Epithelial cell of proximal tubule (primary cell): Measurements from ENCODE around the gene NR2F1-AS1. TPM values are rescaled to one million over a fixed set of nuclear protein-coding genes. Genes with fewer than 3 reads are reported as not detected.
"Not testable (repeated sequence)": the region's sequence is repeated elsewhere in the genome, so short reads cannot be mapped to it uniquely, and the experiment has no call there.

Experiments
- DNase-seq: peaks from one replicate; pipeline ENCODE4 v3.0.0-alpha.2; 2011; ENCODE audit warnings: low read depth
- H3K4me3 ChIP-seq: 2 replicates; pipeline ENCODE4 v1.5.1; 2011; ENCODE audit warnings: low read depth, mild to moderate bottlenecking, low read length
- total RNA-seq: library from RNA; depleted of rRNA; stranded (reverse); fragments of >200 nt; gene quantifications from 2 replicates; pipeline ENCODE4 v1.2.3, GENCODE V29; 2015
- TF ChIP-seq, protein P1 (sequence below): conservative IDR thresholded peaks from 2 replicates; pipeline ENCODE4 v1.5.1; 2012; ENCODE audit warnings: low read depth, mild to moderate bottlenecking, low read length

The NR2F1-AS1 gene
- total RNA-seq, 1 donor from 2014 or later: 1.6 TPM

DNA sequence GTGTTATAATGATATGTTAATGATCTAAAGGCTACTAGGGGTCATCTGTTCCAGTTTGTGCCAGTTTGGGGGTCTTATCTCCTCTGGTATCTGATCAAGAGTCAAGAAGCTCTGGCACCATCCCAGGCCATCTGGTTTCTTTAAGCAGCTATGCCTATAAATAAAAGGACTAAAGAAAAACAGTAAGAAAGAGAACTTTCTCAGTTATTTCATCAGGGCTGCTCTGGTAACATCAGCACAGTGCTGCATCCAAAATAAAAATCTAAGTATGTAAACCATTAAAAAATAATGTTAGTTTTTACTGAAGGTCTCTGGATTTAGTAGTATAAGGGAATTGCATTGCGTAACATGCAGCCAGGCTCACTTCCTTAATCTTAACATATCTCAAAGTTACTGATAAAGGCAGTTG is 185.0 kb downstream of the NR2F1-AS1 start:
- DNase-seq: no peak
- TF ChIP-seq, protein P1, sequence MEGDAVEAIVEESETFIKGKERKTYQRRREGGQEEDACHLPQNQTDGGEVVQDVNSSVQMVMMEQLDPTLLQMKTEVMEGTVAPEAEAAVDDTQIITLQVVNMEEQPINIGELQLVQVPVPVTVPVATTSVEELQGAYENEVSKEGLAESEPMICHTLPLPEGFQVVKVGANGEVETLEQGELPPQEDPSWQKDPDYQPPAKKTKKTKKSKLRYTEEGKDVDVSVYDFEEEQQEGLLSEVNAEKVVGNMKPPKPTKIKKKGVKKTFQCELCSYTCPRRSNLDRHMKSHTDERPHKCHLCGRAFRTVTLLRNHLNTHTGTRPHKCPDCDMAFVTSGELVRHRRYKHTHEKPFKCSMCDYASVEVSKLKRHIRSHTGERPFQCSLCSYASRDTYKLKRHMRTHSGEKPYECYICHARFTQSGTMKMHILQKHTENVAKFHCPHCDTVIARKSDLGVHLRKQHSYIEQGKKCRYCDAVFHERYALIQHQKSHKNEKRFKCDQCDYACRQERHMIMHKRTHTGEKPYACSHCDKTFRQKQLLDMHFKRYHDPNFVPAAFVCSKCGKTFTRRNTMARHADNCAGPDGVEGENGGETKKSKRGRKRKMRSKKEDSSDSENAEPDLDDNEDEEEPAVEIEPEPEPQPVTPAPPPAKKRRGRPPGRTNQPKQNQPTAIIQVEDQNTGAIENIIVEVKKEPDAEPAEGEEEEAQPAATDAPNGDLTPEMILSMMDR: no peak
- no peak overlapping the region for H3K4me3 ChIP-seq

- TF ChIP-seq, protein P1: no peak
- H3K4me3 ChIP-seq: no peak overlapping the region
- no peak for DNase-seq
These were observed 186.0 kb downstream of the NR2F1-AS1 start for GRCh38 chr5:93395010-93395409.

GRCh38 chr5:93394301-93394700 is 186.7 kb downstream of the NR2F1-AS1 start:
- no peak overlapping the region for H3K4me3 ChIP-seq
- DNase-seq: no peak
- TF ChIP-seq, protein P1: no peak

DNA sequence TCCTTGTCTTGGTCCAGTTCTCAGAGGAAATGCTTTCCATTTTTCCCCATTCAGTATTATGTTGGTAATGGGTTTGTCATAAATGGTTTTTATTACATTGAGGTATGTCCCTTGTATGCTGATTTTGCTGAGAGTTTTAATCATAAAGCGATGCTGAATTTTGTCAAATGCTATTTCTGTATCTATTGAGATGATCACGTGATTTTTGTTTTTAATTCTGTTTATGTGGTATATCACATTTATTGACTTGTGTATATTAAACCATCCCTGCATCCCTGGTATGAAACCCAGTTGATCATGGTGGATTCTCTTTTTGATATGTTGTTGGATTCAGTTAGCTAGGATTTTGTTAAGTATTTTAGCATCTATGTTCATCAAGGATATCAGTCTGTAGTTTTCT is 189.8 kb downstream of the NR2F1-AS1 start:
- not testable (repeated sequence) for H3K4me3 ChIP-seq, DNase-seq

DNA sequence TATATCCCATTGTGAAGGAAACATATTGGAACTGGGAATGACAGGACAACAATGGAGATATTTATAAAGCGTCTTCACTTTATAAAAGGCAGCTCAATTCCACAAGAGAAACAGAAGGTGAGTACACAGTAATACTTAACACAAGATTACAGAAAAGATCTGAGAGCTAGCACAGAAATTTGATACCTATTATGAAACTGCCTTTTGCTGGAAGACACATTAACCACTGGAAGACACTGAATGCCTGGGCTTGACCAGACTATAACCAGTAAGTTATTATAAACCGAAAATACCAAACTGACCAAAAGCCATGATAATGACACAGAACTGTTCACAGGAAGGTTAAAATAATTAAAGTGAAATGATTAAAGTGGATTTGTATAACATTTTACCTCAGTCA is 195.4 kb downstream of the NR2F1-AS1 start:
- no peak overlapping the region for H3K4me3 ChIP-seq
- TF ChIP-seq, protein P1: no peak
- DNase-seq: no peak

DNA sequence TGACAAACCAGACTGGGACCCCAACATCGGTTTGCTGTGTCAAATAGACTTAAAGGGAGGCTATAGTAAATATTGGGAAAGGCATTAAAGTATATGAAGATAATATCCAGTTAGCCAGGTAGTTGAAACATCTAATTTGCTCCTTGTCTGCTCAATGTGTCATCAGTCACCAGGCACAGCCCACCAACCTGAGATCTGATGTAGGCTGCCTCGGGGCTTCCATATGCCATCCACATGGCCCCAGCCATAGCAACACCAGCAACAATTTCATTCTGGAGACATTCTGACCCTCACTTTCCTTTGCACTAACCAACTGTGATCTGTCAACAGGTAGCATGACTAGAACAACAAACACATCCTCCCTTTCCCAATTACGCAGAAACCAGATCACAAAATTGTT is 196.0 kb downstream of the NR2F1-AS1 start:
- no peak for DNase-seq
- TF ChIP-seq, protein P1: no peak
- no peak overlapping the region for H3K4me3 ChIP-seq

- no peak for DNase-seq
- TF ChIP-seq, protein P1: no peak
- H3K4me3 ChIP-seq: no peak overlapping the region
These were observed 197.0 kb downstream of the NR2F1-AS1 start for GRCh38 chr5:93384026-93384425.
